IPS-NIHi11 (cell line): ENCODE results near the gene RHOF.
"Not testable (repeated sequence)": the region's sequence is repeated elsewhere in the genome, so short reads cannot be mapped to it uniquely, and the experiment has no call there.

Source experiments
- DNase-seq: peaks from one replicate; pipeline ENCODE4 v3.0.0; 2012; ENCODE audit warnings: mixed read lengths, low spot score

Gene RHOF

DNA sequence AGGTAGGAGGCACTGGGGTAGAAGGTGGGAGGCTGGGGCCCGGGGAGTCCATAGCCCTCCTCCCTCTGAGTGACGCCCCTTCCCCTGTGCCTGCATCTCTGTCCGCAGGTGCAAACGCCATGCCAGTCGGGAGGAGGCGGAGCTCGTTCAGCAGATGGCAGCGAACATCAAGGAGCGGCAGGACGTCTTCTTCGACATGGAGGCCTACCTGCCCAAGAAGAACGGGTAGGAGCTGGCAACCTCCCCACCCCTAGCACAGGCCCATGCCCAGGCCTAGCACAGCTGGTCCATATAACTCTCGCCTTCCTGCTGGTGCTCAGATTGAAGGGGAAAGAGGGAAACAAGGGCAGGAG, 45.3 kb downstream of the RHOF start:
- DNase-seq: no peak

DNA sequence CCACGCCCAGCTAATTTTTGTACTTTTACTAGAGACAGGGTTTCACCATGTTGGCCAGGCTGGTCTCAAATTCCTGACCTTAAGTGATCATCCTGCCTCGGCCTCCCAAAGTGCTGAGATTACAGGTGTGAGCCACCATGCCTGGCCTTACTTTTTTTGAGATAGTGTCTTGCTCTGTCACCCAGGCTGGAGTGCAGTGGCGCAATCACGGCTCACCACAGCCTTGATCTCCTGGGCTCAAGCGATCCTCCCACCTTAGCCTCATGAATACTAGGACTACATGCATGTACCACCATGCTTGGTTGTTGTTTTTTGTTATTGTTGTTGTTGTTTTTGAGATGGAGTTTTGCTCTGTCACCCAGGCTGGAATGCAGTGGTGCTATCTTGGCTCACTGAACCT, 47.9 kb downstream of the RHOF start:
- not testable (repeated sequence) for DNase-seq

DNA sequence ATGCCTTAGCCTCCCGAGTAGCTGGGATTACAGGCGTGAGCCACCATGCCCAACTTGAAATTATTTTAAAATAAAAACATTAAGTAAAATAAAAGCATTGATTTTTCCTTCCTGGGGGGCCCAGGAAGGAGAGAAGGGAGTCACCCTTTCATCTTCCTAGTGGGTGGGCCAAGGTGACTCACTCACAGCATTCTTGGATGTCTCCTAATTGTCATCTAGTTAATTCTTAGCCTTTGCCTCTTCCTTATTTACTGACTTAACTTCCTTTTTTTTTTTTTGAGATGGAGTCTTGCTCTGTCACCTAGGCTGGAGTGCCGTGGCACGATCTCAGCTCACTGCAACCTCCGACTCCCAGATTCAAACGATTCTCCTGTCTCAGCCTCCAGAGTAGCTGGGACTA, 51.7 kb downstream of the RHOF start:
- no peak for DNase-seq

DNA sequence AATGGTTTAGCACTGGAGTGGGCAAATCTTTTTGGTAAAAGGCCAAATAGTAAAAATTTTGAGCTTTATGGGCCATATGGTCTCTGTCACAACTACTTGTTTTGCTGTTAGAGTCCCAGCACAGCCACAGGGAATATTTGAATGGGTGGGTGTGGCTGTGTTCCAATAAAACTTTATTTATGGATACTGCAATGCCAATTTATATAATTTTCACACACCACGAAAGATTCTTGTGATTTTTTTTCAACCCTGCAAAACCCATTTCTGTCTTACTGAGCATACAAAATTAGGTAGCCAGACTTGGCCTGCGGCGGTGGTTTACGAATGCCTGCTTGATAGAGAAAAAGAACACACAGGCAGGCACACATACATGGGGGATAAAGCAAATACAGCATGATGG, 52.6 kb downstream of the RHOF start:
- DNase-seq: no peak

DNA sequence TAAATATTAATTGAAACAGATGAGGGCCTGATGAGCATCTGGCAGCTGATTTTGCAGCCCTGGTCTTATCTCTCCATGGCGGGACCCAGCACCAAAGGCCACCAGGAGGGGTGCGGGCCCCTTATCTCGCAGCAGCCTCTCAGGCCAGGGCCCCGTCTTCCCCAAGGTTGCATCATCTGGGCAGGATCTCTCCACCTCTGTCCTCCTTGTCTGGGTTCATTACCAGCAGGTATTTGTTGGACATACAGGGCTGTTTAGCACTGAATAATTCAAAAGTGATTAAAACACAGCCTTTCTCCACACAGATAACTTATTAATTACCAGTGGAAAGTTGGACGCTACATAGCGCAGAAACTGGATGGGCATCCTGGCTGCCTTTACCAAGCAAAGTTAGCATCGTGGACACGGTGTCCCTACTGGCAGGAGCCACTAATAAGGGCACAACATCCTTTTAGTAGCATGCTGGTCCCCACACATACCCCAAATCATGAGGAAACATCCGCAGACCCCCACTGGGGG, 55.1 kb downstream of the RHOF start:
- no peak for DNase-seq

DNA sequence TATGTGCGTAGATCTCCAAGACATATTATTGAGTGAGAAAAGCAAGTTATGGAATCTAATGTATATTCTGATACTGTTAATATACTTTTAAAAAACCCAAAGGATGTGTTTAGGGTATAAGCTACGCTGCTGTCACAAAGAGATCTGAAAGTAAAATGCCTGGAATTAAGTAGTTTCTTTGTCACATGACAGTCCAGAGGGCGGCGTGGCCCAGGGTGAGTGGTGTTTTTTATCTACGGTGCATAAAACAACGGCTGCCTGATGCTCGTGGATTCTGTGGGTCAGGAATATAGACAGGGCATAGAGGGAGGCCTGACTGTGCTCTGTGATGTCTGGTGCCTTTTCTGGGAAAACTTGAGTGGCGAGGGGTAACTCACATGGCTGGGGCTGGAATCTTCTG, 59.6 kb downstream of the RHOF start:
- DNase-seq: no peak

DNA sequence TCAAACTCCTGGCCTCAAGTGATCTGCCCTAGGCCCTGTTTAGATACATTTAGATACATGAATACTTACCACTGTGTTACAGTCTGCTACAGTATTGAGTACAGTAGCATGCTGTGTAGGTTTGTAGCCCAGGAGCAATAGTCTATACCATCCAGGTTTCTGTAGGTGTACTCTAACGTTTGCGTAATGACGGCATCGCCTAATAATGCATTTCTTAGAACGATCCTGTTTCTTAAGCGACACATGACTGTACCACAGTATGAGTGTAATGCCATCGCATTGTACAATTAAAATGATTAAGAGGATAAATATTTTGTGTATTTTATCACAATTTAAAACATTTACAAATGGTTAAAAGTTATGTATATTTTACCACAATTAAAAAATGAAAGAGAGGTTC, 62.0 kb downstream of the RHOF start:
- DNase-seq: no peak

DNA sequence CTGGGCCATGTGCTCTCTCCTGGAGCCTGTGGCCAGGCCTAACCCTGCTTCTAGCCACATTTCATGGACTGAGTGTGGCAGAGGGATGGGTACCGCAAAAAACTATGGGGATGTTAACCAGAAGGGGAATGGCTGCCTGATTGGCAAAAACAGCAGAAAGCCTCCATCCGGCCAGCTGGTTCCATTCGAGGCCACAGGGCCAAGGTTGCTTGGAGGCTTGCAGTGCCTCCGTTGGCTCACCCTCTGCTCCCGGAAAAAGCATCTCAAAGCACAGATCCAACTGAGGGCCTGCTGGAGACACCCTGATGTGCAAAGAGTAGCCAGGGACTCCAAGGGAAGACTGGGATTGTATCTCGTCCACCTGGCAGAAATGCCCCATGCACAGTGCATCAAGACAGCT, 64.5 kb downstream of the RHOF start:
- no peak for DNase-seq
